AG09319 (cell line): ENCODE results near the gene SCN5A.

Source experiments
- DNase-seq: peaks from one replicate; pipeline ENCODE4 v3.0.0-alpha.2; 2010; ENCODE audit warnings: low read depth; ENCODE audit errors: extremely low read depth
- TF ChIP-seq, protein P1 (sequence below): IDR thresholded peaks from 2 replicates; pipeline ENCODE4 v1.5.1; 2011; ENCODE audit warnings: low read depth, mild to moderate bottlenecking, inconsistent platforms, low read length, moderate library complexity

The SCN5A gene

DNA sequence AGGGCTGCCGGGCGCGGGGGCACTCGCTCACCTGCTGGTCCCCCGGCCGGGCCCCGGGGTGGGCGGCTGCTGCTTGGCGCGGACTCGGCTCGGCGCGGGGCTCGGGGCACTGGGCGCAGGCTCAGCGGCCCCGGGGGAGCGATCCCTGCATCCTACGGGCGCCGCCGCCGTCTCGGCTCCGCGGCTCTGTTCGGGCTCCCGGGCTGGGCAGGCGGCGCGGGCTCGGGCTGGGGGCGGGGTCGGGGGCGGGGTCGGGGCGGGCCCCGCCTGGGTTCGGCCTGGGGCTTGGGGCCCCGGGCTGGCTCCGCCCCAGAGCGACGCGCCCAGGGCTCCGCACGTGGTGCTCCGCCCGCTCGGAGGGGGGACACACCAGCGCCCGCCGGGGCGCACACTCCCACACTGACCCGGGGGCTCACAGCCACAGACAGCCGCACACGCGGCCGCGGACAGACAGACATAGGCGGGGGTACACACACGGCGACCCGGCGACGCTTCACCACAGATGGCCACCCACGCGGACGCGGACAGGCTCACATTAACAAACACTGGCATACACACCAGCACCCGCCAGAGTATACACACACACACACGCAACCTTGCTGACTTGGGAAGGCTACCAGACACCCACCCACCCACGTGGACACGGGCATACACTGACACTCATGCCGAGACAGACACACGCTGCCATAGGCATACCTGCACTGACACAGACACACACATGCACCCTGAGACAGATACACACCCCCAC lies at the start of gene SCN5A:
Gene SCN5A, minus strand, starts transcription at position 188 of the 748 bp plus-strand sequence. CDS start 16,380 bp downstream, outside the sequence.
- no peak for DNase-seq
- TF ChIP-seq, protein P1, sequence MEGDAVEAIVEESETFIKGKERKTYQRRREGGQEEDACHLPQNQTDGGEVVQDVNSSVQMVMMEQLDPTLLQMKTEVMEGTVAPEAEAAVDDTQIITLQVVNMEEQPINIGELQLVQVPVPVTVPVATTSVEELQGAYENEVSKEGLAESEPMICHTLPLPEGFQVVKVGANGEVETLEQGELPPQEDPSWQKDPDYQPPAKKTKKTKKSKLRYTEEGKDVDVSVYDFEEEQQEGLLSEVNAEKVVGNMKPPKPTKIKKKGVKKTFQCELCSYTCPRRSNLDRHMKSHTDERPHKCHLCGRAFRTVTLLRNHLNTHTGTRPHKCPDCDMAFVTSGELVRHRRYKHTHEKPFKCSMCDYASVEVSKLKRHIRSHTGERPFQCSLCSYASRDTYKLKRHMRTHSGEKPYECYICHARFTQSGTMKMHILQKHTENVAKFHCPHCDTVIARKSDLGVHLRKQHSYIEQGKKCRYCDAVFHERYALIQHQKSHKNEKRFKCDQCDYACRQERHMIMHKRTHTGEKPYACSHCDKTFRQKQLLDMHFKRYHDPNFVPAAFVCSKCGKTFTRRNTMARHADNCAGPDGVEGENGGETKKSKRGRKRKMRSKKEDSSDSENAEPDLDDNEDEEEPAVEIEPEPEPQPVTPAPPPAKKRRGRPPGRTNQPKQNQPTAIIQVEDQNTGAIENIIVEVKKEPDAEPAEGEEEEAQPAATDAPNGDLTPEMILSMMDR: no peak

DNA sequence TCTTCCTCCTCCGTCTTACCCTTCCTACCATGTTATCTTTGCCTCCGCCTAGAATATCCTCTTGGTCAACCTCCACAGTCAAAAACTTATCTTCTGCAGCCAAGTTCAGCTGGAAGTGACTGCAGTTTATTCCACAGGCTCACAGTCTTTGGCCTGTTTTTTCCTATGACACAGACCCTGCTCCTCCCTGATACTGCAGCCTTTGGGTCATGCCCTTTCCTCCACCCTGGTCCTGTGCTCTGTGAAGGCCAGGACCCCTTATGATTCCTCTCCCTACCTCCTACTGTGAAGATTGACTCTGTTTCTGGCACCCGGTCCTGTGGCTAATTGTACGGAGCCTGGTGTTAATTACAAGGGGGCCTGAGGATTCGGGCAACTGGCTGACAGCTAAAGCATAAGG lies 49.3 kb upstream of the SCN5A start:
- no peak for DNase-seq
- TF ChIP-seq, protein P1: no peak

DNA sequence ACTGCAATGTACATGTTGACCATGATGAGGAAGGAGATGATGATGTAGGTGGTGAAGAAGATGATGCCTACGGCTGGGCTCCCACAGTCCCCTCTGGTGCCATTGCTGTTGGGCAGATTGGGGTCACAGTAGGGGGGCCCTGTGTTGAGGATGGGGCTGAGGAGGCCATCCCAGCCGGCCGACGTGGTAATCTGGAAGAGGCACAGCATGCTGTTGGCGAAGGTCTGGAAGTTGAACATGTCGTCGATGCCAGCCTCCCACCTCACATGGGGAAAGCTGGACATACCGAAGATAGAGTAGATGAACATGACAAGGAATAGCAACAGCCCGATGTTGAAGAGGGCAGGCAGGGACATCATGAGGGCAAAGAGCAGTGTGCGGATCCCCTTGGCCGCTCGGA lies 48.6 kb upstream of the SCN5A start:
- DNase-seq: no peak
- TF ChIP-seq, protein P1: no peak

DNA sequence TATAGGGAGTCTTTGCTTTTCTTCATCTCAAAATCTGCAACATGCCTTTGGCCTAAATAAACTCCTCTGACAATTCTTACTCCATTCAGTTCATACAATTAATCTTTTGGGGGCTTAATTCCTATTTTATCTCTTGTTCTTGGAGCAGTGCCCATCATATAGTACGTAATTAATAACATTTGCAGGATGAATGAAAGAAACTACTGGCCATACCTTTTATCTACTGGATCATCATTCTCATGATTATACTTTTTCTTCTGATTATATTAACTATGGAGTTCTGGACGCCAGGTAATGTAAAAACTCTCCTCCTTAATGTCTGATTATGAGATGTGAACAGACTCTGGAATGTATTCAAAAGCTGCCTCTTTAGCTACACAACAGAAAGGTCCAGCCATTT lies 46.5 kb upstream of the SCN5A start:
- no peak for DNase-seq
- TF ChIP-seq, protein P1: no peak

DNA sequence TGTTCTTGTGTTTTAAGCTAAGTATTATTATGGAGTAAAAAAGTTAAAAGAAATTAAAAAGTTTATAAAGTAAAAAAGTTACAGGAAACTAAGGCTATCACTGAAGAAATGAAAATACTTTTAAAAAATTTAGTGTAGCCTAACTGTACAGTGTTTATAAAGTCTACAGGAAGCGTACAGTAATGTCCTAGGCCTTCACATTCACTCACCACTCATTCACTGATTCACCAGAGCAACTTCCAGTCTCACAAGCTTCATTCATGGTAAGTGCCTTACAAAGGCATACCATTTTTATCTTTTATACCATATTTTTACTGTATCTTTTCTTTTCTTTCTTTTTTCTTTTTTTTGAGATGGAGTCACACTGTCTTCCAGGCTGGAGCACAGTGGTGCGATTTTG lies 40.7 kb upstream of the SCN5A start:
- TF ChIP-seq, protein P1: no peak

DNA sequence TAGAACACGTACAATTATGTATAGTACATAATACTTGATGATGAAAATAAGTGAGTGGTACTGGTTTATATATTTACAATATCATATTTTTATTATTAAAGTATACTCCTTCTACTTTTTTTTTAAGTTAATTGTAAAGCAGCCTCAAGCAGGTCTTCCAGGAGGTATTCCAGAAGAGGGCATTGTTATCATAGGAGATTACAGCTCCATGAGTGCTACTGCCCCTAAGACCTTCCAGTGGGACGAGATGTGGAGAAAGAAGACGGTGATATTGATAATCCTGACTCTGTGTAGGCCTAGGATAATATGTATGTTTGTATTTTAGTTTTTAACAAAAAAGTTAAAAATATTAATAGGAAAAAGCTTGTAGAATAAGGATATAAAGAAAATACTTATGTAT lies 40.3 kb upstream of the SCN5A start:
- TF ChIP-seq, protein P1: no peak; the same call in none of the 2 replicates

More for the DNA sequence above, 40.7 kb upstream of the SCN5A start:
- no peak for DNase-seq

DNA sequence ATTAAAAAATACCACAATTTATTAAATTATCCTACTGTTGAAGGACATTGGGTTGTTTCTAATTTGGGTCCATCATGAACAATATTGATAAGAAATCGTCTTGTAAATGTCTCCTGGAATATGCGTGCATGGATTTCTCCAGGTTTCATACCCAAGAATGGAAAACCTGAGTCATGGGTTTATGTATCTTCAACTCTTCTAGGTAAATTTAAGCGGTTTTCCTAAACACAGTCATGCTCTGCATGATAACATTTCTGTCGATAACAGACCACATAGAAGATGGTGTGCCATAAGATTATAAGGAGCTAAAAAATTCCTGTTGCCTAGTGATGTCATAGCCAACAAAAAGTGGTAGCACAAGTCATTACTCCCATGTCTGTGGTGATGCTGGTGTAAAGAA lies 39.9 kb upstream of the SCN5A start:
- TF ChIP-seq, protein P1: no peak
- no peak for DNase-seq

More for the DNA sequence above, 40.3 kb upstream of the SCN5A start:
- DNase-seq: no peak
